Measurements from ENCODE around the gene UROC1.
"Not testable (repeated sequence)": the region's sequence is repeated elsewhere in the genome, so short reads cannot be mapped to it uniquely, and the experiment has no call there.

The UROC1 gene

DNA sequence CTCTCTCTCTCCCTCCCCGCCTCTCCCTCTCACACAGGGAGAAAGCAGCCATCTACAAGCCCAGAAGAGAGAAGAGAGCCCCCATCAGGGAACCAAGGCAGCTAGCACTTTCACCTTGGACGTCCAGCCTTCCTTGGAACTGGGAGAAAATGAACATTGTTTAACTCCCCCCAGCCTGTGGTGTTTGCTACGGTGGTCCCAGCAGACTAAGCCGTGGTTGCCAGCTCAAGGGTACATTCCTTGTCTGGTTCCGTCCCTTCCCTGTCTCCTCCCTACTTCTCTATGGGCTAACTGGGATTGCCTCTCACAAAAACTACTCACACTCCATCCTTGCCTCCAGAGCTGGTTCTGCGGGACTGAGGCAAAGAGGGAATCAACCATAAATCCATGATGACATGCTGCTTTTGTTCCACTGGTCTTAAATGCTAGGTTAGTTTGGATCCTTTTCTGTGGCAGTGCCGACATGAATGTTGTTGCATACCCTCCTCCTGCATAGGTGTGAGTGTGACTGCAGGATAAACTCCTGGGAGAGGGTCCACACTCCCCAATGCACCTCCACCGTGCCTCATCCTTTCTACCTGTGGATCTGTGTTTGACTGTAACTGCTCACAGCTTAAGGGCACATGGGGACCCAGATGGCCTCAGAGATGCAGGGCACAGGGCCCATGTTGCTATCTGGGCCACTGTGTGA lies 29.1 kb upstream of the UROC1 start:
- DNase-seq (ENCODE audit: low spot score), result no peak

GRCh38 chr3:126546013-126546412 lies 28.4 kb upstream of the UROC1 start:
- no peak for DNase-seq (ENCODE audit: low spot score)

DNA sequence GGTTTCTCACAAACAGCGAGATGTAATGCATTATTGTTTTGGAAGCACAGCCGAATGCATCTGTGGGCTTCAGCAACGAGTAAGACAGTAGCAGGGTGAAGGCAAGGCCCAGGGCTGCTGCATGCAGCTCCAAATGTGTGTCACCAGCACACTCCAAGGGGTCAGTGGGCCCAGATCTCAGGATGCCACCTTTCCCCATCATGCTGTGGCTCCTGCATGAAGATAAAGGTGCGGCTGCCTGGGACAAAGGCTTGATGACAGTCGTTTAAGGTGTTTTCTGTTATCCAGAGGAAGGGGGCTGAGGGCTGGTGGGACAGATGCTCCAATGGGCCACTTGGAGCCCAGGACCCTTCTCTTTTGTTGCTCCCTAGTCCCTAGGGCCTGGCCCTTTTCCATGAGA lies 28.0 kb upstream of the UROC1 start:
- DNase-seq (ENCODE audit: low spot score), result no peak

DNA sequence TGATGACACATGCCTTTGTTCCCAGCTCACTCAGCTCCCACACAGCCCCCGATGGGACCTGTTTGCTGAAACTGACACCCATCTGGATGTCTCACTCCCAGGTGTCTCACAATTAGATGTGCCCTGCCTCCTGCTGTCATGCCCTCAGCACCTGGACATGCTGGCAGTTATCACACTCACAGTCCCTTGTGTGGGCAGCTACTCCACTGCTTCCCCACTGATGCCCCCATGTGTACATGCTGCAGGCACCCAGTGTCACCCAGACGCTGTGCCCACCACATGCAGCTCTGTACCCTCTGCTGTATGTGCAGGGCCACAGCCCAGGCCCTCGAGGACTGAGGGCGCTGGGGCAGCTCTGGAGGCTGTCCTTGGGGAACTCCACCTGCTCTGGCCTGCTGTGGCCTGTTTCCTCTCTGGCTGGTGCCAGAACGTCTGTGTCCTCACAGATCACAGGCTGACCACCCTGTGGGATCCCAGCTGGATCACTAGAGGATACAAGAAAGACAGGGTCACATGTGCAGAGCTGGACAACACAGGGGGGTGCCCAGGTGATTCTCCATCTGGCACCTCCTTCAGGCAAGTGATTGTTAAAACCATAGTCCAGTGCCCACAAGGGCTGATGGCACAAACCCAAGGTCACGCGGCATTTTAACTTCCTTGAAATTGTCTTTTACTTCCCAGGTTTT lies 27.2 kb upstream of the UROC1 start:
- no peak for DNase-seq (ENCODE audit: low spot score)

DNA sequence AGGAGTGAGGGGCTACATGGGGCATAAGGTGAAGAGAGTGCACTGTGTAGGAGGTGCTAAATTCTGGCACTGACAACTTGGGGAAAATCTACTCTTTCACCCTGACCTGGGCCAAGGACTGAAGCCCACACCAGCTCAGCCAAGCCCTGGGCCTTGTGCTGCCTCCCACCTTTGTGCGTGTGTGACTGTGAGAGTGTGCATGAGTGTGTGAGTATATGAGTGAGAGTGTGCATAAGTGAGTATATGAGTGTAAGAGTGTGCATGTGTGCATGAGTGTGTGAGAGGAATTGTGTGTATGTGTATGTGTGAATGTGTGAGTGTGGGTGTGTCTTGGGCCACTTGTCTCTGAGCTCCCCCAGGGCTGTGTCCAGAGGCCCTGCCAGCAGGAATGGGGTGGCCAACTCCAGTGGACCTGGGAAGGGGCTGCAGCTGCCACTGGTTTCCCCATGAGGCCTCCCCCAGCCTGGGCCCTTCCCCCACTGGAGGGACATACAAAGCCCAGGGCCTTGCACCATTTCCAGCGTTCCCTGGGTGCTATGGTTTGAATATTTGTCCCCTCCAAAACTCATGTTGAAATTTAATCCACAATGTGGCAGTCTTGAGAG lies 26.0 kb upstream of the UROC1 start:
- no peak for DNase-seq (ENCODE audit: low spot score)

- no peak for DNase-seq (ENCODE audit: low spot score)
These were observed 25.0 kb upstream of the UROC1 start for GRCh38 chr3:126542340-126543241.

DNA sequence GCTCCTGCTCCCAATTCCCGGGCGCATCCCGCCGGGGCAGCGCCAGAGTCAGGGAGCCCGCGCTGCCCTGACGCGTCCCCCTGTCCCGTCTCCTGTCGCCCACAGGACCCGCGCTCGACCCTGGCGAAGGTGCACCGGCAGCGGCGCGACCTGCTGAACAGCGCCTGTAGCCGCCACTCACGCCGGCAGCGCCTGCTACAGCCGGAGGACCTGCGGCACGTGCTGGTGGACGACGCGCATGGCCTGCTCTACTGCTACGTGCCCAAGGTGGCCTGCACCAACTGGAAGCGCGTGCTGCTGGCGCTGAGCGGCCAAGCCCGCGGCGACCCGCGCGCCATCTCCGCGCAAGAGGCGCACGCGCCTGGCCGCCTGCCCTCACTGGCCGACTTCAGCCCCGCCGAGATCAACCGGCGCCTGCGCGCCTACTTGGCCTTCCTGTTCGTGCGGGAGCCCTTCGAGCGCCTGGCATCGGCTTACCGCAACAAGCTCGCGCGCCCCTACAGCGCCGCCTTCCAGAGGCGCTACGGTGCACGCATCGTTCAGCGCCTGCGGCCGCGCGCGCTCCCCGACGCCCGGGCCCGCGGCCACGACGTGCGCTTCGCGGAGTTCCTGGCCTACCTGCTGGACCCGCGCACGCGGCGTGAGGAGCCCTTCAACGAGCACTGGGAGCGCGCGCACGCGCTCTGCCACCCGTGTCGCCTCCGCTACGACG lies 24.2 kb upstream of the UROC1 start:
- no peak for DNase-seq (ENCODE audit: low spot score)

DNA sequence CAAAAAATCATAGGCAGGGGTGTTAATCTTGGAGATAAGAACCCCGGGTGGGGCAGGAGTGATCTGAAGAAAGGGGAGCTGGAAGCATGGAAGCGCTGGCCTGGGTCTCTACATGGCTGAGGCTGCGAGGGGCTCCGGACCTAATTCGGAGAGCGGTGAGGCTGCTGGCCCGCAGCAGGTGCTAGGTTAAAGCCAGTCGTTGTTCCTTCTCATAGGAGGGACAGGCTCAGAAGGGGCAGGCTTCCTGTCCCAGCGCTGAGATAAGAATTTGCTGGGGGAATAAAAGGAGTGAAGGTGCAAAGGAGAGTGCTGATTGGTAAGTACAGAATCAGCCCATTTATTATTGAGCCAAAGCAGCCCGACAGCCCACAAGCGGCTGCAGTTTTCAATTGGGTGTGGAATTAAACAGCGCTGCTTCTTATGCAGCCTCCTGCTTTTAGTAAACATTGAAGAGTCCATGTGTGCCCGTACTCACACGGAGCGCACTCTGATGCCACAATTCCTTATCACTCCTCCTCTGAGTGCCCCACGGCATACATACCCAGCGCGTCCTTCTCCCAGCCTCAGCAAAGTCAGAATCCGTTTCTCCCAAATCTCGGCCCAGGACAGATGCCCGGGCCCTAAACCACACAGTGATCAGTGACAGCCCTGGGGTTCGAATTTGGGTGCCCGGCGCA lies 23.5 kb upstream of the UROC1 start:
- DNase-seq (ENCODE audit: low spot score), result no peak

GRCh38 chr3:126540342-126540849 lies 22.8 kb upstream of the UROC1 start:
- DNase-seq (ENCODE audit: low spot score), result peak; percentile 93

GRCh38 chr3:126539558-126540250 lies 22.1 kb upstream of the UROC1 start:
- no peak for DNase-seq (ENCODE audit: low spot score)

DNA sequence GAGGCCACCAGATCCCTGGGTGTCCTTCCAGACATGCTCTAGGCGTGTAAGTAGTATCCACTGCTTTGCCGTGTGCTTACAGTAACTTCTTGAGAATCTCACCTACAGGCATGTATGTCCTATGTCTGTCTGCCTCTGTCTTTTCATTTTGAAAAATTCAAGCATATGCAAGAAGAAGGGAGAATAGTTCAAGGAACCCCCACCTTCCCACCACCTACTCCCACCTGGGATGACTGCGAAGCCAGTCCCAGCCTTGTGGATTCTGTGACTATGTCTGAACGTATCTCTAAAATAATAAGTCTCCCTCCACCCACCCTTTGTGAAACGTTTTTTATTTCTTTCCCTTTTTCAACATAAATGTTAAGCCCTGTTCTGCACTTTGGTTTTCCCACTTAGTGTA lies 21.4 kb upstream of the UROC1 start:
- DNase-seq (ENCODE audit: low spot score), result no peak

- DNase-seq (ENCODE audit: low spot score), result no peak
These were observed 20.7 kb upstream of the UROC1 start for GRCh38 chr3:126538316-126538715.

GRCh38 chr3:126537730-126538281 lies 20.2 kb upstream of the UROC1 start:
- no peak for DNase-seq (ENCODE audit: low spot score)

- DNase-seq (ENCODE audit: low spot score), result no peak
These were observed 19.6 kb upstream of the UROC1 start for GRCh38 chr3:126537116-126537729.

- no peak for DNase-seq (ENCODE audit: low spot score)
These were observed 18.6 kb upstream of the UROC1 start for GRCh38 chr3:126536126-126536525.

GRCh38 chr3:126535636-126536035 lies 18.1 kb upstream of the UROC1 start:
- no peak for DNase-seq (ENCODE audit: low spot score)

- not testable (repeated sequence) for DNase-seq (ENCODE audit: low spot score)
These were observed 17.1 kb upstream of the UROC1 start for GRCh38 chr3:126534716-126535115.

DNA sequence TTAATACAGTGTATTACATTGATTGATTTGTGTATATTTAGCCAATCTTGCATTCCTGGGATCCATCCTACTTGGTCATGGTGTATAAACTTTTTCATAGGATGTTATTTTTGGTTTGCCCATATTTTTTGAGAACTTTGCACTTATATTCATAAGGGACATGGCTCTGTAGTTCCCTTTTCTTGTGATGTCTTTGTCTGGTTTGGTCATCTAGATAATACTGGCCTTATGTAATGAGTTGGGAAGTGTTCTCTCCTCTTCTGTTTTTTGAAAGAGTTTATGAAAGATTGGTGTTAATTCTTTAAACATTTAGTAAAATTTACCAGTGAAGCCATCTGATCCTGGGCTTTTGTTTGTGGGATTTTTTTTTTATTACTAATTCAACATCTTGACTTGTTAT lies 15.9 kb upstream of the UROC1 start:
- DNase-seq (ENCODE audit: low spot score), result no peak

GRCh38 chr3:126531051-126531330 lies 13.4 kb upstream of the UROC1 start:
- no peak for DNase-seq (ENCODE audit: low spot score)

Data from RKO (cell line).